B cell (primary cell): ENCODE data around the gene CAP2. TPM values are rescaled to one million over a fixed set of nuclear protein-coding genes. Genes with fewer than 3 reads are reported as not detected.

Experiments
- ATAC-seq: fragments of 200-7000 bp; cut with Tn5 transposase; one replicate; pipeline ENCODE4 v1.10.0; 2021; ENCODE audit warnings: low read depth, mild to moderate bottlenecking, moderate number of reproducible peaks, moderate library complexity
- CTCF ChIA-PET: fragments of 350-600 bp; sonication (Branson Sonifier 250); formaldehyde crosslinking; loops from one replicate; lab custom pipeline; 2021; ENCODE audit warnings: antibody characterized with exemption, inconsistent platforms; lab: Charles Lee
- POLR2A ChIA-PET: fragments of 350-600 bp; sonication (Branson Sonifier 250); formaldehyde crosslinking; loops from one replicate; lab custom pipeline; 2021; ENCODE audit warnings: antibody characterized with exemption; lab: Charles Lee
- DNase-seq: peaks from one replicate; pipeline ENCODE4 v3.0.0; 2013
- H2AFZ ChIP-seq: 2 replicates; pipeline ENCODE4 v1.6.1; 2012; ENCODE audit warnings: mild to moderate bottlenecking, low read depth, low read length; ENCODE audit not compliant: insufficient read depth, poor library complexity, severe bottlenecking
- H3K27ac ChIP-seq, 2 donors: 1 replicate in 1 of 2; 2 replicates in 1 of 2; pipeline ENCODE4 v1.5.1; 2012 to 2013; ENCODE audit warnings: low read length in 2 of 2, mild to moderate bottlenecking in 2 of 2, moderate library complexity in 1 of 2
- H3K27me3 ChIP-seq, 4 experiments: fragments of 200-600 bp in 1 of 4; sonication (generic) in 1 of 4; replicated peaks in 1 of 4; 1 replicate in 2 of 4; 2 replicates in 2 of 4; pipeline versions ENCODE4 v1.6.1 to v1.7.0; 2013 to 2016; ENCODE audit warnings: low read length in 3 of 4, mild to moderate bottlenecking in 2 of 4, mixed read lengths in 1 of 4, moderate library complexity in 1 of 4; ENCODE audit not compliant: insufficient read depth in 4 of 4, control insufficient read depth in 3 of 4; ENCODE audit errors: control extremely low read depth in 1 of 4
- H3K36me3 ChIP-seq, 2 experiments: replicated peaks in 1 of 2; 1 replicate in 1 of 2; 2 replicates in 1 of 2; pipeline versions ENCODE4 v1.6.1 to v1.7.1; 2013; ENCODE audit warnings: low read length in 1 of 2; ENCODE audit not compliant: insufficient read depth in 2 of 2, control insufficient read depth in 1 of 2; ENCODE audit errors: control extremely low read depth in 1 of 2, extremely low read depth in 1 of 2
- H3K4me1 ChIP-seq, 2 donors: fragments of 200-600 bp in 1 of 2; sonication (generic) in 1 of 2; 1 replicate in 1 of 2; 2 replicates in 1 of 2; pipeline versions ENCODE4 v1.5.1 to v1.6.1; 2013 to 2017; ENCODE audit warnings: low read length in 2 of 2; ENCODE audit not compliant: control insufficient read depth in 2 of 2, insufficient read depth in 2 of 2
- H3K4me2 ChIP-seq: replicated peaks from 2 replicates; pipeline ENCODE3; 2012; ENCODE audit warnings: mild to moderate bottlenecking, low read depth, low read length; ENCODE audit not compliant: poor library complexity, severe bottlenecking
- H3K4me3 ChIP-seq, 5 experiments: fragments of 200-600 bp in 1 of 5; sonication (generic) in 1 of 5; 1 replicate in 3 of 5; 2 replicates in 2 of 5; pipeline versions ENCODE4 v1.5.1 to v1.7.0; 2011 to 2016; ENCODE audit warnings: low read length in 4 of 5, mild to moderate bottlenecking in 4 of 5, low read depth in 2 of 5, control low read depth in 1 of 5, moderate library complexity in 1 of 5; ENCODE audit not compliant: insufficient read depth in 1 of 5; ENCODE audit errors: control extremely low read depth in 1 of 5, extremely low read depth in 1 of 5
- H3K79me2 ChIP-seq: fragments of 200-600 bp; sonication (generic); one replicate; pipeline ENCODE4 v1.6.0; 2016; ENCODE audit warnings: low read length; ENCODE audit not compliant: control insufficient read depth, insufficient read depth
- H3K9ac ChIP-seq: fragments of 200-600 bp; sonication (generic); 2 replicates; pipeline ENCODE4 v1.6.1; 2017; ENCODE audit warnings: mild to moderate bottlenecking, low read length, moderate library complexity
- H3K9me3 ChIP-seq, 3 donors: one replicate each; pipeline versions ENCODE4 v1.6.1 to v1.7.1; 2013; ENCODE audit warnings: low read length in 2 of 3; ENCODE audit not compliant: control insufficient read depth in 2 of 3, insufficient read depth in 1 of 3; ENCODE audit errors: control extremely low read depth in 1 of 3
- H4K20me1 ChIP-seq: 2 replicates; pipeline ENCODE4 v1.6.0; 2012; ENCODE audit warnings: mild to moderate bottlenecking, low read length; ENCODE audit not compliant: insufficient read depth, control insufficient read depth, poor library complexity, severe bottlenecking
- H3K27ac Mint-ChIP-seq: one replicate; pipeline ENCODE4 v1.8.0; 2021; ENCODE audit warnings: mixed read lengths
- H3K27me3 Mint-ChIP-seq: one replicate; pipeline ENCODE4 v1.8.0; 2021; ENCODE audit warnings: mixed read lengths
- H3K4me1 Mint-ChIP-seq: one replicate; pipeline ENCODE4 v1.8.0; 2021; ENCODE audit warnings: mixed read lengths
- H3K4me3 Mint-ChIP-seq: one replicate; pipeline ENCODE4 v1.8.0; 2021; ENCODE audit warnings: mixed read lengths
- H3K9me3 Mint-ChIP-seq: one replicate; pipeline ENCODE4 v1.8.0; 2022; ENCODE audit warnings: mixed read lengths; ENCODE audit not compliant: insufficient read depth
- CTCF ChIP-seq: fragments of 200-600 bp; IDR thresholded peaks from one replicate; pipeline ENCODE4 v1.8.0; 2022; ENCODE audit warnings: antibody characterized with exemption, mild to moderate bottlenecking
- EZH2 ChIP-seq: IDR thresholded peaks from 2 replicates; pipeline ENCODE4 v1.6.1; 2012; ENCODE audit warnings: borderline replicate concordance, low read depth, mild to moderate bottlenecking, moderate library complexity, low read length; ENCODE audit not compliant: insufficient read depth, poor library complexity, severe bottlenecking
- WGBS: methylation state at CpG from one replicate; pipeline ENCODE4 v1.1.5; 2013; ENCODE audit warnings: missing lambda C conversion rate; ENCODE audit not compliant: insufficient coverage; 5-methylcytosine and 5-hydroxymethylcytosine counted together
- intact Hi-C: fragments of 100-400 bp; cut with micrococcal nuclease; formaldehyde crosslinking; loops from one replicate; pipeline ENCODE4 v1.10.0; 2022
- polyA plus RNA-seq: library from polyadenylated mRNA; depleted of rRNA; stranded (reverse); fragments of >200 nt; gene quantifications from 2 replicates; pipeline ENCODE4 v1.2.3, GENCODE V29; 2012
- total RNA-seq, 2 donors: library from RNA; stranded (reverse); fragments of 120-200 nt in 1 of 2; gene quantifications; 1 replicate in 1 of 2; 2 replicates in 1 of 2; pipeline versions ENCODE4 v1.2.3 to v1.2.4, GENCODE V29; 2013 to 2022

Gene CAP2
- total and polyA plus RNA-seq, 2 donors (not counting 1 experiment from before 2014, with no cell fraction given): not detected

DNA sequence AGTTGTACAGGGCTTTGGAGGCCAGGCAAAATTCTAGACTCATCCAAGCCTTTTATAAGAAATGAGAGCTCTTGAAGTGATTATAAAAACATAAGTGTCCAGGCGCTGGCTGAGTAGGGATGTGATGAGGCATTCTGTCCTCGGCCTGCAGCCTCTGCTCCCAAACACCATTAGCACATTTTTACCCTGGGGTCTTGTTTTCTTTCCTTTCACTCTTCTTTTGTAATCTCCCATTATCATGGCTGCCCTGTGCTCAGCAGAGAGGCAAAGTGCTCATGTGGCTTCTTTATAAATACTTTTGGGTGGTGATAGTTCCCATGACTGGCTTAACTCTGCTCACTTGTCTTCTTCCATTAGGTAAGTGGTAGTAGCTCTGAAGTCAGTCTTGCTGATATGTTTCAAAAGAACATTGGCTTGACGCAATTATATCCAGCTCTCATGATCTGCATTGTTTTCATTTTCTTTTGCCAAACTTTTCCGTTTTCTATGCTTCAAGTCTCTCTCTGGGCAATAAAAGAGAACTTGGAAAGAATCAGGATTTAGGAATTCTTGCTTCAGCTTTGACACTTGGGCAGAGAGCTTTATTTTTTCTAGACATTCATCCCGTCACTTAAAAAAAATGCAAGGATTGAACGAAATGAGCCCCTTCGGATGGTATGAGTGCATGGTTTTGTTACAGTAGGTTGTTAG is 61.1 kb downstream of the CAP2 start:
- no peaks in the 10 kb centered on the region for H3K4me1 ChIP-seq
- no peak overlapping the region for H3K9ac ChIP-seq
- no peaks in the 10 kb centered on the region for H3K27me3 ChIP-seq
- DNase-seq (no peak), ATAC-seq (no peak)
- WGBS: 100% methylated on average over 2 of the region's 7 CpGs
- ChIA-PET CTCF (no interaction called here), POLR2A (no interaction called here)
- no peaks in the 10 kb centered on the region for H3K79me2 ChIP-seq
- H3K27ac ChIP-seq: no peak overlapping the region
- peaks cover 33% of the 10 kb centered on the region for H3K27me3 Mint-ChIP-seq
- intact Hi-C loops: no loop called here
- H3K4me3 Mint-ChIP-seq: no peak overlapping the region
- TF ChIP-seq EZH2 (no peak), CTCF (no peak)
- H3K4me2 ChIP-seq: no peak overlapping the region
- H3K4me3 ChIP-seq: no peak overlapping the region
- H3K36me3 ChIP-seq: no peaks in the 10 kb centered on the region
- no peak overlapping the region for H3K27ac Mint-ChIP-seq
- H2AFZ ChIP-seq: no peak overlapping the region
- no peaks in the 10 kb centered on the region for H3K9me3 Mint-ChIP-seq
- H4K20me1 ChIP-seq: no peaks in the 10 kb centered on the region
- H3K9me3 ChIP-seq: no peaks in the 10 kb centered on the region
- no peaks in the 10 kb centered on the region for H3K4me1 Mint-ChIP-seq

DNA sequence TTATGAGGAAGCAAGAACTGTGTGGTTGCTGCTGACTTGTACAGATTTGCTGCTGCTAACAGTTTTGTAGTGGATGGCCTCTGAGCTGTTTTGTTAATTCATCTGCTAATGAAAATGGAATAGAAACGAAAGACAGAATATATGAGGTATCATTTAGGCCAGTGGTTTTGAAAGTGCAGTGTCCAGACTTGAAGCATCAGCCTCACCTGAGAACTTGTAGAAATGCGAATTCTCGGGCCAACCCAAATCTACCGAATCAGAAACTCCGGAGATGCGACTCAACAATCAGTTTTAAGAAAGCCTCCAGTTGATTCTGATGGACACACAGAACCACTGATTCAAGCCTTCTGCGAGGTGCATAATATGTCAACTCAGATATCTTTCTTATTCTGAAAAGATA is 62.5 kb downstream of the CAP2 start:
- H3K79me2 ChIP-seq: no peaks in the 10 kb centered on the region
- ChIA-PET POLR2A (no interaction called here), CTCF (no interaction called here)
- no peak overlapping the region for H2AFZ ChIP-seq
- no peaks in the 10 kb centered on the region for H3K9me3 ChIP-seq
- no peaks in the 10 kb centered on the region for H4K20me1 ChIP-seq
- no peaks in the 10 kb centered on the region for H3K4me1 ChIP-seq
- no peak overlapping the region for H3K4me2 ChIP-seq
- 100% methylated on average over 5 of the region's 7 CpGs for whole genome bisulfite sequencing
- H3K27ac ChIP-seq: no peak overlapping the region
- TF ChIP-seq EZH2 (no peak), CTCF (no peak)
- Mint-ChIP-seq H3K9me3 (no peaks in the 10 kb centered on the region), H3K4me3 (no peak overlapping the region), H3K4me1 (no peaks in the 10 kb centered on the region), H3K27me3 (peaks cover 33% of the 10 kb centered on the region), H3K27ac (no peak overlapping the region)
- no peak overlapping the region for H3K4me3 ChIP-seq
- no peak for DNase-seq
- no peaks in the 10 kb centered on the region for H3K27me3 ChIP-seq
- ATAC-seq: no peak
- no peak overlapping the region for H3K9ac ChIP-seq
- intact Hi-C loops: no loop called here
- H3K36me3 ChIP-seq: no peaks in the 10 kb centered on the region
